ENCODE results near the gene SPC25.
"Not testable (repeated sequence)": the region's sequence is repeated elsewhere in the genome, so short reads cannot be mapped to it uniquely, and the experiment has no call there.

SPC25 gene

GRCh38 chr2:168890006-168890782, at the start of gene SPC25:
SPC25 (minus strand) TSS chr2:168890430; CDS start chr2:168889519, 911 bp downstream.
- in situ Hi-C loops (cut with HindIII; ENCODE audit: low pct_ligation_motif_present, low pct_unique_long_range_greater_than_20kb, low sequenced_read_pairs), result no loop called here
- DNase-seq, result peak; percentile 96

- in situ Hi-C loops (cut with HindIII; ENCODE audit: low pct_ligation_motif_present, low pct_unique_long_range_greater_than_20kb, low sequenced_read_pairs), result no loop called here
These were observed 49.7 kb upstream of the SPC25 start for GRCh38 chr2:168939918-168940317.

GRCh38 chr2:168939061-168939460, 48.8 kb upstream of the SPC25 start:
- DNase-seq, result no peak
- in situ Hi-C loops (cut with HindIII; ENCODE audit: low pct_ligation_motif_present, low pct_unique_long_range_greater_than_20kb, low sequenced_read_pairs), result no loop called here

More at GRCh38 chr2:168939918-168940317, 49.7 kb upstream of the SPC25 start:
- no peak for DNase-seq

GRCh38 chr2:168935810-168936581, 45.8 kb upstream of the SPC25 start:
- in situ Hi-C loops (cut with HindIII; ENCODE audit: low pct_ligation_motif_present, low pct_unique_long_range_greater_than_20kb, low sequenced_read_pairs), result no loop called here
- DNase-seq, result no peak

- in situ Hi-C loops (cut with HindIII; ENCODE audit: low pct_ligation_motif_present, low pct_unique_long_range_greater_than_20kb, low sequenced_read_pairs), result no loop called here
- no peak for DNase-seq
These were observed 44.6 kb upstream of the SPC25 start for GRCh38 chr2:168934826-168935225.

- DNase-seq; in situ Hi-C loops (cut with HindIII; ENCODE audit: low pct_ligation_motif_present, low pct_unique_long_range_greater_than_20kb, low sequenced_read_pairs): not testable (repeated sequence)
These were observed 41.9 kb upstream of the SPC25 start for GRCh38 chr2:168932174-168932573.

- in situ Hi-C loops (cut with HindIII; ENCODE audit: low pct_ligation_motif_present, low pct_unique_long_range_greater_than_20kb, low sequenced_read_pairs), result no loop called here
- no peak for DNase-seq
These were observed 40.0 kb upstream of the SPC25 start for GRCh38 chr2:168930242-168930641.

- in situ Hi-C loops (cut with HindIII; ENCODE audit: low pct_ligation_motif_present, low pct_unique_long_range_greater_than_20kb, low sequenced_read_pairs), result no loop called here
- DNase-seq, result no peak
These were observed 38.8 kb upstream of the SPC25 start for GRCh38 chr2:168929031-168929430.

- no peak for DNase-seq
- in situ Hi-C loops (cut with HindIII; ENCODE audit: low pct_ligation_motif_present, low pct_unique_long_range_greater_than_20kb, low sequenced_read_pairs), result no loop called here
These were observed 38.0 kb upstream of the SPC25 start for GRCh38 chr2:168928113-168928831.

GRCh38 chr2:168926621-168927386, 36.6 kb upstream of the SPC25 start:
- no peak for DNase-seq
- in situ Hi-C loops (cut with HindIII; ENCODE audit: low pct_ligation_motif_present, low pct_unique_long_range_greater_than_20kb, low sequenced_read_pairs), result no loop called here

GRCh38 chr2:168920504-168921157, 30.4 kb upstream of the SPC25 start:
- DNase-seq, result peak; percentile 45
- in situ Hi-C loops (cut with HindIII; ENCODE audit: low pct_ligation_motif_present, low pct_unique_long_range_greater_than_20kb, low sequenced_read_pairs), result loop anchor here (25.0 kb wide), 1 partner anchor 158 kb away; no protein-coding TSS in a partner anchor

- in situ Hi-C loops (cut with HindIII; ENCODE audit: low pct_ligation_motif_present, low pct_unique_long_range_greater_than_20kb, low sequenced_read_pairs), result loop anchor here (25.0 kb wide), 1 partner anchor 154 kb away; no protein-coding TSS in a partner anchor
- no peak for DNase-seq
These were observed 26.1 kb upstream of the SPC25 start for GRCh38 chr2:168916331-168916675.

- DNase-seq, result no peak
- in situ Hi-C loops (cut with HindIII; ENCODE audit: low pct_ligation_motif_present, low pct_unique_long_range_greater_than_20kb, low sequenced_read_pairs), result loop anchor here (25.0 kb wide), 1 partner anchor 153 kb away; no protein-coding TSS in a partner anchor
These were observed 25.5 kb upstream of the SPC25 start for GRCh38 chr2:168915441-168916330.

GRCh38 chr2:168913495-168913894, 23.3 kb upstream of the SPC25 start:
- in situ Hi-C loops (cut with HindIII; ENCODE audit: low pct_ligation_motif_present, low pct_unique_long_range_greater_than_20kb, low sequenced_read_pairs), result loop anchor here (25.0 kb wide), 1 partner anchor 151 kb away; no protein-coding TSS in a partner anchor
- DNase-seq, result no peak

GRCh38 chr2:168912901-168913369, 22.7 kb upstream of the SPC25 start:
- in situ Hi-C loops (cut with HindIII; ENCODE audit: low pct_ligation_motif_present, low pct_unique_long_range_greater_than_20kb, low sequenced_read_pairs), result loop anchor here (25.0 kb wide), 1 partner anchor 151 kb away; no protein-coding TSS in a partner anchor
- DNase-seq, result peak; percentile 24

- DNase-seq, result no peak
These were observed 22.2 kb upstream of the SPC25 start for GRCh38 chr2:168912466-168912865.

GRCh38 chr2:168910330-168910729, 20.1 kb upstream of the SPC25 start:
- in situ Hi-C loops (cut with HindIII; ENCODE audit: low pct_ligation_motif_present, low pct_unique_long_range_greater_than_20kb, low sequenced_read_pairs), result loop anchor here (25.0 kb wide), 1 partner anchor 148 kb away; no protein-coding TSS in a partner anchor
- no peak for DNase-seq

More at GRCh38 chr2:168912466-168912865, 22.2 kb upstream of the SPC25 start:
- in situ Hi-C loops (cut with HindIII; ENCODE audit: low pct_ligation_motif_present, low pct_unique_long_range_greater_than_20kb, low sequenced_read_pairs), result loop anchor here (25.0 kb wide), 1 partner anchor 150 kb away; no protein-coding TSS in a partner anchor

Data from ACHN (cell line).